Astrocyte of the spinal cord (primary cell): ENCODE results near the gene ELAVL1.

Source experiments
- DNase-seq: peaks from one replicate; pipeline ENCODE4 v3.0.0; 2011; ENCODE audit warnings: low read depth, low spot score
- H3K4me3 ChIP-seq: 2 replicates; pipeline ENCODE4 v1.5.1; 2011; ENCODE audit warnings: low read depth, mild to moderate bottlenecking, low read length, moderate library complexity
- in situ Hi-C: cut with HindIII; loops from 2 replicates; pipeline ENCODE4 v1.10.0; 2017; ENCODE audit warnings: low sequenced_read_pairs
- TF ChIP-seq, protein P1 (sequence below): IDR thresholded peaks from 2 replicates; pipeline ENCODE4 v1.5.1; 2012; ENCODE audit warnings: low read depth, mild to moderate bottlenecking, low read length, inconsistent platforms

The ELAVL1 gene

DNA sequence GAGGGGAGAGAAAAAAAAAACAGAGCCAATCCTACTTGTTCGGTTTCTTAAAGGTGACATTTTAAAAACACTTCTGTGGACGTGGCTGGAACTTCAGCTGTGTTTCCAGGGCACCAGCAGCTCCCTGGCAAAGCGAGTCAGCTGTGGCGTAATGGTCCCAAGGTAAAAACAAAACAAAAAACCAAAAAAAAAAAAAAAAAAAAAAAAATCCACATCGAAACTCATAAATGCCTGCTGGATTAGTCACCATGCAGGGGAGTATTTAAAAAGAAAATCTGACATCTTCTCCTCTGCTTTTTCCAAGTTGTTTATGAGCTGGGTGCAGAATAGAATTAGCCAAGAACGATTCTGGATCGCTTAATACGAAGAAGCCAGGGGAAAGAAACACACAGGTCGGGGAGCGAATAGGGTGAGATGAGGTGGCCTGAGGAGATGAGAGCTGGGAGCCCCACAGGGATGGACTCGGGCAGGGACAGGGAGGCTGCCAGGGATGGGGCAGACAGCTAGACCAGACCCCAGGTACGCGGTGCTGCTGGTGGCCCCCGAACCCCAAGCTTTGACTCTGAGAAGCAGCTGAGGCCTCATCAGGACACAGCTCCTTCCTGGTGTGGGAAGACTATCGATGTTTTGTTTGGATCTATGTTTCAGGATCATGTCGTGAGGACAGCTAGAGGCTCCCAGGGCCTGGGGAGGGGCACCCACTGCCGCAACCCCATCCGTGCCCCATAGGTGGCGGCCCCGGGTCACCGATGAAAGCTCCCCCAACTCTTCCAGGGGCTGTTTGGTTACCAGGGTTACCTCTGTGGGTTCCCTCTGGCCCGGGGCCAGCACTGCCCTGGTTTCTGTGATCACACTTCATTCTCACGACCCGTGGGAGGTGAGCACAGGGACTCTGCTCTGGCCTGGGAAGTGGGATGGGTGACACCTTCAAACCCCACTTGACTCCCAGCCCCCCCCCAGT lies 76.4 kb downstream of the ELAVL1 start:
- TF ChIP-seq, protein P1, sequence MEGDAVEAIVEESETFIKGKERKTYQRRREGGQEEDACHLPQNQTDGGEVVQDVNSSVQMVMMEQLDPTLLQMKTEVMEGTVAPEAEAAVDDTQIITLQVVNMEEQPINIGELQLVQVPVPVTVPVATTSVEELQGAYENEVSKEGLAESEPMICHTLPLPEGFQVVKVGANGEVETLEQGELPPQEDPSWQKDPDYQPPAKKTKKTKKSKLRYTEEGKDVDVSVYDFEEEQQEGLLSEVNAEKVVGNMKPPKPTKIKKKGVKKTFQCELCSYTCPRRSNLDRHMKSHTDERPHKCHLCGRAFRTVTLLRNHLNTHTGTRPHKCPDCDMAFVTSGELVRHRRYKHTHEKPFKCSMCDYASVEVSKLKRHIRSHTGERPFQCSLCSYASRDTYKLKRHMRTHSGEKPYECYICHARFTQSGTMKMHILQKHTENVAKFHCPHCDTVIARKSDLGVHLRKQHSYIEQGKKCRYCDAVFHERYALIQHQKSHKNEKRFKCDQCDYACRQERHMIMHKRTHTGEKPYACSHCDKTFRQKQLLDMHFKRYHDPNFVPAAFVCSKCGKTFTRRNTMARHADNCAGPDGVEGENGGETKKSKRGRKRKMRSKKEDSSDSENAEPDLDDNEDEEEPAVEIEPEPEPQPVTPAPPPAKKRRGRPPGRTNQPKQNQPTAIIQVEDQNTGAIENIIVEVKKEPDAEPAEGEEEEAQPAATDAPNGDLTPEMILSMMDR, result peak; percentile 49
- no peak overlapping the region for H3K4me3 ChIP-seq
- in situ Hi-C loops, result no loop called here
- peak; percentile 79 for DNase-seq

DNA sequence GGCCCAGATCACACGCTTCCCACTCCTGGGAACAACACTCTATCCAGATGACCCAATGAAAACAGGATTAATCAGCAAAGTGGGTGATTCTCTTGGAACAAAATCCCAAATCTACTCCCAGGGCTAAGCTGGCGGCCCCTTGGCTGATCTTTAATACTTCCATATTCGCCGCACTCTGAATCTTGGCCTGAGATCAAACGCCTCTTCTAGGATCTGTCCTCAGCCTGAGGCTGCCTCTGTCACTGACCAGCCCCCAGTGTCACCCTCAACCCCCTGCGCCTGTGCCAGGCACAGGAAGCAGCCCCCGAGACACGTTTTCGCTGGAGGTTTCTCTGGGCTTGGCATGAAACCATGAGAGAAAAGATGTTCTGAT lies 77.1 kb downstream of the ELAVL1 start:
- TF ChIP-seq, protein P1, result no peak
- no peak for DNase-seq
- no peak overlapping the region for H3K4me3 ChIP-seq
- in situ Hi-C loops, result no loop called here

DNA sequence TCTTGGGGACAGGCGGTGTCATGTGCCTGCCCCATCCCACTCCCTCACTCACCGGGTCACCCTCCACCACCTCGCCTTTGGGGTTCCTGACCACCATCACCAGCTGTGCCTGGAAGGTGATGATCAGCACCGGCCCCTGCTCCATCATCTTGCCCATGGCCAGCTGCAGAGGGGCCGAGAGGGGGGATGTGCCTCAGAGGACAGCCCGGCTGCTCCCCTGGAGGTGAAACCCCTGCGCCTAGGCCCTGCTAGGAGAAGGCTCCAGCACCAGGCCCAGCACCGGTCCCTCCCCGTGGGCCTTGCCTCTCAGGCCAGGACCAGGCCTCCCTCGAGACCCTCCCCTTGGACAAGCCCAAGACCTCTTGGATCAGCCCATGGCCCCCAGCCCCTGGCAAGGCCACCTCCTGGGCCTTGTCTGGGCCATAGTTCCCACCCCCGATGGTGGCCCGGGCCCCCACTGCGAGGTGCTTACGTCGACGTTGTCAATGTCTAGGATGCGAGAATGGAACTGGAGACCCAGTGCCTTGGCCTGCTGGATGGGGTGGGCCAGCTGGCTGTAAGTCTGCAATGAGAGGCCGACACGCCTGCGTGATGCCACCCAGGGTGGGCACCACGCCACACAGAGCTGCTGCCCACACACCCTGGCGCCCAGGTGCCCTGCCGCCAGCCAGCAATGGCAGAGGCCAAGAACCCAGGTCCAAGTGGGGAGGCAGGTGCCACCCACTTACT lies 77.7 kb downstream of the ELAVL1 start:
- TF ChIP-seq, protein P1, result no peak
- no peak overlapping the region for H3K4me3 ChIP-seq
- no peak for DNase-seq
- in situ Hi-C loops, result no loop called here

DNA sequence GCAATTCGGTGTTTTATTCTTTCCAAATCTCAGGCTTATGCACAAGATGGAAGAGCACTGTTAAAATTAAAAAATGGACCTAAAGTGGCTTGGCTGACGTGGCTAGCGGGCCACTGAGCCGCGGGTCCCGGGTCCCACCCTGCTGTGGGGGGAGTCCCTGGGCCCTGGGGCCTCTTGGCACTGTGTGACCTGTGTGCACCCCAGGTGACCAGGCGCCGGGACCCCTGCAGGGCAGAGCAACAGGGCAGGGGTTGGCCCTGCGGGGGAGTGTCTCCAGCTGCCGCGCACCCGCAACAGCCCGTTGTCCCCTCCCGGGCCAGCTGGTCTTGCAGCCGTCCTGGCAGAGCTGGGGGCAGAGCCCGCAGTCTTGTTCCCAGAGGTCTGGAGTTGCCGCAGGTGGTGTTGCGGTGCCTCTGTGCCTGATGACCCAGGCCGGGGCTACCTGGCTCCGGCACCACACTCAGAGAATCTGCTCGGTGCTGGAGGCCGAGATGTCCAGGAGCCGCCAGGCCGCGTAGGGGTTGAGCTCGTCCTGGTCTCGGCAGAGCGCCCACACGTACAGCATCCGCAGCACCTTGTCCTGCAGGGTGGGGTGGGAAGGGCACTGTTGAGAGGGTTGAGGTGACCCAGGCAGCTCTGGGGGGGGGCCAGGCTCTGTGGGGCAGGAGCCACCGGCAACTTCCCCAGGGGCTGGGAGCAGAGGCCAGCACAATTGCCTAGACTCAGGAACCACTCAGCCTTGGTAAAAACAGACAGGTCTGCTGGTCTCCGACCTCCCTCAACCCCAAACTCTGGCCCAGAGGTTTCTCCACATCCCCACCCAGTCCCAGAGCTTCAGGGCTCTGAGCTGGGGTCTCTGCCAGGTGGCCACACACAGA lies 78.5 kb downstream of the ELAVL1 start:
- DNase-seq, result no peak
- no peak overlapping the region for H3K4me3 ChIP-seq
- TF ChIP-seq, protein P1, result no peak
- in situ Hi-C loops, result no loop called here

DNA sequence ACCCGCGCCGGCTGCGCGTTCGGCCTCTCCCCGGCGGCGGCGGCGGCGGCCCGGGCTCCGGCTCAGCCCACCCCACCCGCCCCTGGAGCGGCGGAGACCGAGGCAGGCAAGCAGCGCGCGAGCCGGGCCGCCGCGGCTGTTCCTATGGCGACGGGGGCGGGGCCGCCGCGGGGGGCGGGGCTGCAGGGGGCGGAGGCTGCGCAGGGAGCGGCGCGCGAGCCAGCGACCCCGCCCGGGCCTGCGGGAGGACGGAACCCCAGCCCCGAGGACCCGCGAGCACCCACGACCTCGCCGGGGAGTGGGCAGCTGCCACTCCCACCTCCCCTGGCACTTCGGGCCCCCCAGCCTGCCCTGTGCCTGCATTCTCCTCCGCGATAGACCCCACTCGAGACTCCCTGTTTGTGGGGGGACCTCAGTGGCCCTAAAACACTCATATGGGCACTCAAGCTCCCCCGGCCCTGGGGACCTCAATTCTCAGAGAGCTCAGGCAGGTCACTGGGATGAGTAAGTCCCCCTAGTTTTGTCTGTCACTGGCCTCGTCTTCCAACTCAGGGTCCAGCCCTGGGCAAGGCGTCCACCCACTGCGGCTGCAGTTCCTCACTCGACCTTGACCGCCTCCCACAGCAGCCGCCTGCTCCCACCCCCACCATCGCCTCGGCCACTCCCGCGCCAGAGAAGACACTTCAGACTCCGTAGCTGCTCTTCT lies 79.3 kb downstream of the ELAVL1 start, which contains the start of gene CTXN1:
Gene CTXN1 (minus strand): TSS at position 115 of the 706 bp plus-strand sequence. CDS start 597 bp downstream, outside the sequence.
- in situ Hi-C loops, result no loop called here
- H3K4me3 ChIP-seq, result peak within 1 kb of the TSS; percentile 41
- DNase-seq, result peak; percentile 35
- TF ChIP-seq, protein P1, result peak; percentile 5
